ENCODE data around the gene RPS6KA3. TPM values are rescaled to one million over a fixed set of nuclear protein-coding genes. Genes with fewer than 3 reads are reported as not detected.
"Not testable (repeated sequence)": the region's sequence is repeated elsewhere in the genome, so short reads cannot be mapped to it uniquely, and the experiment has no call there.

The RPS6KA3 gene
- total RNA-seq, 4 donors from 2014 or later = 48.9 to 59.0 (median 50.6) TPM

- intact Hi-C loops (cut with DNase I; ENCODE audit: low total_unique reads) = no loop called here
- Histone ChIP-seq H3K27me3 (no peaks in the 10 kb centered on the region), H3K9me3 (no peaks in the 10 kb centered on the region), H3K36me3 (no peaks in the 10 kb centered on the region), H3K4me1 (no peaks in the 10 kb centered on the region), H3K27ac (no peak overlapping the region), H3K4me3 (no peak overlapping the region)
- TF ChIP-seq POLR2A (IDR thresholded peaks at IDR 0.05) (no peak), CTCF (IDR thresholded peaks at IDR 0.05) (no peak)
- DNase-seq = no peak
Measured at GRCh38 chrX:20132666-20133065, 134.0 kb downstream of the RPS6KA3 start.

- intact Hi-C loops (cut with DNase I; ENCODE audit: low total_unique reads) = no loop called here
- Histone ChIP-seq H3K27ac (no peak overlapping the region), H3K4me1 (no peaks in the 10 kb centered on the region), H3K9me3 (no peaks in the 10 kb centered on the region), H3K4me3 (no peak overlapping the region), H3K27me3 (no peaks in the 10 kb centered on the region), H3K36me3 (no peaks in the 10 kb centered on the region)
- no peak for DNase-seq
- TF ChIP-seq POLR2A (IDR thresholded peaks at IDR 0.05) (no peak), CTCF (IDR thresholded peaks at IDR 0.05) (no peak)
Measured at GRCh38 chrX:20130357-20130756, 136.4 kb downstream of the RPS6KA3 start.

- Histone ChIP-seq H3K27me3 (no peaks in the 10 kb centered on the region), H3K36me3 (no peaks in the 10 kb centered on the region), H3K27ac (no peak overlapping the region), H3K4me1 (no peaks in the 10 kb centered on the region), H3K4me3 (no peak overlapping the region), H3K9me3 (no peaks in the 10 kb centered on the region)
- intact Hi-C loops (cut with DNase I; ENCODE audit: low total_unique reads) = no loop called here
- TF ChIP-seq CTCF (IDR thresholded peaks at IDR 0.05) = no peak
- TF ChIP-seq POLR2A (IDR thresholded peaks at IDR 0.05) = no peak
- no peak for DNase-seq
Measured at GRCh38 chrX:20129547-20129946, 137.2 kb downstream of the RPS6KA3 start.

- Histone ChIP-seq H3K27me3 (no peaks in the 10 kb centered on the region), H3K9me3 (no peaks in the 10 kb centered on the region), H3K4me3 (no peak overlapping the region), H3K4me1 (no peaks in the 10 kb centered on the region), H3K36me3 (peaks cover 0 to 2% of the 10 kb centered on the region in 2 donors), H3K27ac (no peak overlapping the region)
- intact Hi-C loops (cut with DNase I; ENCODE audit: low total_unique reads) = no loop called here
- DNase-seq = no peak
- no peak for TF ChIP-seq CTCF (IDR thresholded peaks at IDR 0.05)
- TF ChIP-seq POLR2A (IDR thresholded peaks at IDR 0.05) = no peak
Measured at GRCh38 chrX:20128670-20129069, 138.0 kb downstream of the RPS6KA3 start.

GRCh38 chrX:20127440-20127839 is 139.3 kb downstream of the RPS6KA3 start:
- H3K27me3 ChIP-seq; H3K9me3 ChIP-seq; H3K4me1 ChIP-seq; DNase-seq; H3K36me3 ChIP-seq; intact Hi-C loops (cut with DNase I; ENCODE audit: low total_unique reads); H3K4me3 ChIP-seq; H3K27ac ChIP-seq: not testable (repeated sequence)
- peak in 1 of 4 experiments; percentile 36 for TF ChIP-seq CTCF (IDR thresholded peaks at IDR 0.05)

GRCh38 chrX:20126833-20127232 is 139.9 kb downstream of the RPS6KA3 start:
- DNase-seq; H3K27me3 ChIP-seq; H3K9me3 ChIP-seq; H3K27ac ChIP-seq; H3K36me3 ChIP-seq; H3K4me3 ChIP-seq; H3K4me1 ChIP-seq; intact Hi-C loops (cut with DNase I; ENCODE audit: low total_unique reads): not testable (repeated sequence)

All from uterus (tissue), 4 donors.